Measurements from ENCODE around the gene FOXO3. TPM values are rescaled to one million over a fixed set of nuclear protein-coding genes. Genes with fewer than 3 reads are reported as not detected.

FOXO3 gene
- total RNA-seq, 1 donor from 2014 or later = 10.7 TPM

DNA sequence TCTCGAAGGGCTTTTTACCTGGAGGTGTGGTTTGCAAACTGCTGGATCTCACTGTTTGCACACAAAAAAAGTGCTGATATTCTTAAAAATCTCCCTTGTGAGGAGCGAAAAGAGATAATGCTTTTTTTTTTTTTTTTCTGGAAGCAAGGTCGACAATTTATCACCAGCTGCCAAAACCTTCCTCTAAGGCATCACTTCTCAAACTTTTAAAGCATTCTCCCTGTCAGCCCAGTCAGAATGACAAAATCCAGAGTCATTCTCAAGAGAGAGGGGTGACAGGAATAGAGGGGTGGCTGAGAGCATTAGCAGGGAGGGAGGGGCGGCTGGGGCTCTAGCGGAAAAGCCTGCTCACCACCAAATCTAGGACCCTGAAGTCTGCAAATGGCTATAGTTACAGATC, 150.4 kb downstream of the FOXO3 start:
- DNase-seq (ENCODE audit: low read depth in 2 of 2) = no peak

GRCh38 chr6:108711826-108712225, 151.1 kb downstream of the FOXO3 start:
- DNase-seq (ENCODE audit: low read depth in 2 of 2) = no peak

DNA sequence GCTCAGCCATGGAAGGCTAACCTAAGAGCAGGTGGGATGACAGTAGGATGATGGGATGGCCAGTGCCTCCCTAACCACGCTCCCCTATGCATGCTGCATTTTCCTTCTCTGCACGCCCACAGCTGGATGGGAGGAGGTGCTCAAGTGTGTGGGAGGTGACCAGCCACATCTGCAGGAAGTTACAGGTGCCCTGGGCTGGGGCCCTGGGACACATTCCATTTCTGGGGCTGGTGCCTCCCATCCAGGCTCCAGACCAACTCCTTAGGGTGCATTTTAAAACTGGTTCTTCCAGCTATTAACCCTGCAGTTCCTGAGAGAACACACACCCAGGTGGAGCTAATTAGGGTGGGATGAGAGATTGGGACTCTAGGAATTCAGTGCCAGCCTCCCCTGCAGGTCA, 152.2 kb downstream of the FOXO3 start:
- DNase-seq (ENCODE audit: low read depth in 2 of 2) = no peak

- no peak for DNase-seq (ENCODE audit: low read depth in 2 of 2)
These were observed 153.5 kb downstream of the FOXO3 start for GRCh38 chr6:108714101-108714765.

DNA sequence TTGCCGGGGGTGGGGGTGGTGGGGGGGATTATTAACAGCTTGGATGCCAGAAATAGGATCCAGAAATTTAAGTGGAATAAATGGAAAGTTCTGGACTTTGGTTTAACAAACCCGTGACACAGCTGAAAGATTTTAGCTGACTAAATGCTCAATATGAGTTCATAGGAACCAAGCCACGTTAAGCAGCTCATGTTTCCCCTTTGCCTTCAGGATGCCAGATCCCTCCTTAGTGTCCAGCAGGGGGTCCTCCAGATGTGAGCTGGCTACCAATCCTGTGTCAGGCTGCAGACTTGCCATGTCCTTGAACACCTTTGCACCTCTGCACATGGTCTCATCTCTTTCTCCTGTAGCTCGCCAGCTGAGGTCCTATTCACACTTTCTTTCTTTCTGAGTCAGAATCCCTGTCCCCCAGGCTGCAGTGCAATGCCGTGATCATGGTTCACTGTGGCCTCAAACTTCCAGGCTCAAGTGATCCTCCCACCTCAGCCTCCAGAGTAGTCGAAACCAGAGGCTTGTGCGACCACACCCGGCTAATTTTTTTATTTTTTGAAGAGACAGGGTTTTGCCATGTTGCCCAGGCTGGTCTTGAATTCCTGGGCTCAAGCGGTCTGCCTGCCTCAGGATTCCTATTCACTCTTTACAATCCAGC, 154.2 kb downstream of the FOXO3 start:
- no peak for DNase-seq (ENCODE audit: low read depth in 2 of 2)

DNA sequence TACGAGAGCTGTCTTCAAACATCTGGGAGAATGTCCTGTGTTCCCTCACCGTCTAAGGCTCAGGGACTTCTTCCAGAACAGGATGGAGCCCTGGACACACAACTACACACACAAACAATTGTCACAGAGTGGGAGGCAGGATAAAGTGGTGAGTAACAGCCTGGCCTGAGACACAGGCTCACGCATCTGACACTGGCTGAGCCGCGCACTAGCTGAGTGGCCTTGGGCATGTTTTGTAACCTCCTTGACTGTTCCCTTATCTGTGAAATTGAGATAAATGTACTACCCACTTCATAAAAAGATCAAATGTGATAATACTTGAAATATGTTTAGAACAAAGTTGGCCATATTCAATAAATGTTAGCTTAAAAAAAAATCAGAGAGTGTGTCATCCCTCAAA, 155.1 kb downstream of the FOXO3 start:
- no peak for DNase-seq (ENCODE audit: low read depth in 2 of 2)

DNA sequence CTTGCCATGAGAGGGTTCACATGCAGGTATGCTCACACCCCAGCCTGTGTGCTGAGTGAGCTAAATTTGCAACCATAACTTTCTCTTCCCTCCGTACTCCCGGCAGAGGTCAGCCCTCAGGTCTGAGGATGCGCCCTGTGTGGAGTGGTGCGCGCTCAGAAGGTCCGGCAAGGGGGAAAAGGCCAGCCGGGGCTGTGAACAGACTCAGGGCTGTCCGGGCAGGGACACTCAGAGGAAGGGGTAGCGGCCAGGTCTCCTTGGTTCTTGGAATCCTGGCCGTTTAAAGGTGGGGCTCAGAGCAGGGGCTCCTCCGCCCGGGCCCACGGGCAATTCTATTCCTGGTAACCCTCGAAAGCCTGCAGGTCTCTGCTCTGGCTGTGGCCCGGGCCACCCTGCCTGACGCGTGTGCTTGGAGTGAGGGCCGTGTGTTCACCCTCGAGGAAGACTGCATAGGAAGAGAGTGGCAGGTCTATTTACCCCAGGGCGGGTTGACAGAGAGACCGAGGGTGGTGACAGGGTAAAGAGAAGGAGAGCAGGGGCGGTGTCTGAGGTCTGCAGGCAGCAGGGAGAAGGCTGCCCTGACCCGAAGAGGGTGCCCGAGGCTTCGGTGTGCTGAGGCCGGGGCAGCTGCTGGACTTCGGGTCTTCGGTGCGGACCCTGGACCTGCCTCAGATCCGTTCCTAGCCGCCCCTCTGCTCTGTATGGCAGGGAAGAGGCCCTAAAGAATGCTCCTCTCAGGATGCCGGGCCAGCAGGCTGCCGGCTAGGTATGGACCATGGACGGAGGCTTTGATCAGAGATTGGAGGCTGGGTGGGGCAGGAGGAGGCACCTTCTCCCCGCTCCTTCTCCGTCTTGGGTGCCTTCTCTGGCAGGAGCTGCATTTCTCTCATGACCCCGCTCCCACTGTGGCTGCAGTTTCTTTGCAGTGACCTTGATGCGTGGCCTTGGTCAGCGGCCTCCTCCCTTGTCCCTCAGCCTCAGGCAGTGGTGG, 156.4 kb downstream of the FOXO3 start:
- no peak for DNase-seq (ENCODE audit: low read depth in 2 of 2)

DNA sequence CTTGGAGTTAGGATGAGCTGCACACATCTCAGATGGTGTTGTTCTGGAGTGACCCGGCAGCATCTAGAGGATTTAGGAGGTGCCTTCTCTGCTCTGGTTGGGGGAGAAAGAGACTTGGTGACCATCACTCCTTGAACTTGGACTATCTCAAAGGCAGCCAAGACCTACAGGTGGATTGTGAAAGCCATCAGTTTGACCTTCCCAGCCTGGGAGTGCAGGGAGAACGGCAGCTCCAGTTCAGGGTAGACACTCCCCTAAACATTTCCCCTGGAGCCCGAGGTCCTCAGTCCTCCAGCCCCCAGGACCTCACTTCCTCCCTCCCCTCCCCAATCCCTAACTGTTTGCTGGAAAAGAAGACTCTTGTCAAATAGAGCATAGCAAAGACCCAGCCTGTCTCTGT, 158.8 kb downstream of the FOXO3 start:
- no peak for DNase-seq (ENCODE audit: low read depth in 2 of 2)

GRCh38 chr6:108720827-108721226, 160.1 kb downstream of the FOXO3 start:
- no peak for DNase-seq (ENCODE audit: low read depth in 2 of 2)

- no peak for DNase-seq (ENCODE audit: low read depth in 2 of 2)
These were observed 160.6 kb downstream of the FOXO3 start for GRCh38 chr6:108721286-108721685.

- no peak for DNase-seq (ENCODE audit: low read depth in 2 of 2)
These were observed 162.9 kb downstream of the FOXO3 start for GRCh38 chr6:108723594-108723993.

DNA sequence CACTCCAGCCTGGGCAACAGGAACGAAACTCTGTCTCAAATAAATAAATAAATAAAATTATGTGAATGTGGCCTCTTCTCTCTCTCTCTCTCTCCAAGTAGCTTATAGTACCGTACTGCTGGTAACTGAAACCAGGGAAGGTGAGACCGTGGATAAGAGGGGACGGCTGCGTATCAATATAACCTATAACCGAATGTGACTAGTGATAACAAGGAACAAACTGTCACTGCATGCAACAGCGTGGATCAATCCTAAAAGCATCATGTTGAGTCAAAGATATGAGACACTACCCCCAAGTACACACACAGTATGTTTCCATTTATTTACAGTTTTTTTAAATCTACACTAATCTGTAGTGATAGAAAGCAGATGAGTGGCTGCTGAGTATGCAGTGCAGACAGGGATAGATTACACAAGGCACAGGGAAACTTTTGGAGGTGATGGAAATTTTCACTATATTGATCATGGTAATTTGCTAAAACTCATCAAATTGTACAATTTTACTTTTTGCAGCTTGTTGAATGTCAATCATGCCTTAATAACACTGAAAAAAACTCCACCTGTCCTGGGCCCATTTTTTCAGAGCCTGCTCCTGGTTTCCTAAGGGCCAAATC, 166.1 kb downstream of the FOXO3 start:
- no peak for DNase-seq (ENCODE audit: low read depth in 2 of 2)

DNA sequence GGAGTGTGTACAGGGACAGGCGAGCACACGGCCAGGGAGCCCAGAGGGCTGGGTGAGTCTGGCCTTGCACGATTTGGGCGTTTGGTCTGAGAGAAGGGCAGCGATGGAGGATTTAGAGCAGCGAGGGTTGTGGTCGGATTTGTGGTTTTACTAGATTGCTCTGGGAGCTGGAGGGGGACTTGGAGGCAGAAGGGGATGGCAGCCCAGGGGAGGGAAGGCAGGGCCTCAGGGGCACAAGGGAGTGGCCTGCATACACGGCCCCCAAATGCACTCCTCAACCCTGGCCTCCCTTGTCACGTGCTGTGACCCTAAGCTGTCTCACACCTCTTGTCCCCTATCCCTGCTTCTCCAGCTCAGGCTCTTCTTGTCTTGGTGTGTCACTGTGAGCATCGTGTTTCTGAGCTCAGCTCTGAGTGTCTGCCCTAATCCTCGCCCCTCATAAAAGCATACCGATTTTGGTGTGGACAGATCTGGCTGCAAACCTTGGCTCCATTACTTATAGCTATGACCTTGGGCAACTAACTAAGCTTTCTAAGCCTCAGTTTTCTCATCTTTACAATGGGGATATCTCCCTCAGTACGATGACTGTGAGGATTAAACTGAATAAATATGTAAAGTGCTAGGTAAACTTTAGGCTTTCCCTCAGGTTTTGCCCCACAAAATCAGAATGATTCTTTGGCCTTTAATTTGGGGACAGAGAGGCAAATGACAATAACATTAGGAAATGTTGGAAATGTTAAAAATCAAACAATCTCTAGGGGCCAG, 167.4 kb downstream of the FOXO3 start:
- DNase-seq (ENCODE audit: low read depth in 2 of 2) = no peak

DNA sequence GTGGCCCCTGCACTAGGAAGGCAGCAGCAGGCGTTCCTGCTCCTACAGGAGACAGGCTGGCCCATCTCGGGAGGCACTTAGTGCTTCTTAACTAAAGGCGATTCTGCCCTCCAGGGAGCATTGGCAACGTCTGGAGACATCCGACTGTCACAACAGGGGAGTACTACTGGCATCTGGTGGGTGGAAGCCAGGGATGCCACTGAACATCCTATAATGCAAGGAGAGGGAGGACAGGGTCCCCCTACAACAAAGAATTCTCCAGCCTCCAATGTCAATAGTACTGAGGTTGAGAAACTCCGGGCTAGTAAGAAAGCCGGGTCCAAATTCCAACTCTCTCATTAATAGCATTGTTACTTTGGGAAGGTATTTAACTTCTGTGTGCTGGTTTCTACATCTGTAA, 168.1 kb downstream of the FOXO3 start:
- DNase-seq (ENCODE audit: low read depth in 2 of 2) = no peak

DNA sequence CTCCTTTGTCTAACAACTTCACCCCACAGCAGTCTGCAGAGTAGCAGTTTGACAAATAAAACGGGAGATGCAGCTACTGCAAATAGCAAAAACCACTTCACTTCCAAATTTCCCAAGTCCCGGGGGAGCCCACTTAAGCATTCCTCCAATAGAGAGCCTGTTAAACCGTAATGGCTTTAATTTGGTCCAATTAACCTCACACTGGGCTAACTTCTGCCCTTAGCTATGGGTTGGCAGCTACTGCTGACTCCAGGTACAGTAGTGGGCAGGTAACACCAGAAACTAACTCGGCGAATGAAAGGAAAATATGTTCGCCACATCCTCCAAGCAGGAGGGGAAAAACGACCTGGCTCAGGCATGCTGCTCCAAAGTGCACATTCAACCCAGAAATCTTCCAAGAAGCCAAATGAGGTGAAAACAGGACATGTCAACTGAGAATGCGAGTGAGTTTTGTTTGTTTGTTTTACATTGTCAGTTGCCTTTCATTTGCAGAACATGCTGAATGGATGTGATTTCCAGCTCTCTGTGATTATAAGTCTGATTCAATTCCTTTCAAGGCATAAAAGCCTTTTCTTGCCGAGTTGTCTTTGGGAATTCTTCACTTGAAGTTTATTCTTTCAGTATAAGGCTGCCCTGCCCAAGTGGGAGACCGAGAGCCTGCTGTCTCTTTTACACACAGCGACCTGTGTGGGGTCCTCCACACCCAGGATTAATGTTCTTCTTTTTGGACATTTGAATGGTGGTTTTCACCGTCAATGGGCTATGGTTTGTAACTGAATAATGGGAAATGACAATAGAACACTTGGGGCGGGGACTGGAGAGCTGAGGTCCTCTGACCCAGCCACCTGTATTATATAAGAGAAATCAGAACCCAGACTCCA, 170.2 kb downstream of the FOXO3 start:
- no peak for DNase-seq (ENCODE audit: low read depth in 2 of 2)

GRCh38 chr6:108732091-108732870, 171.6 kb downstream of the FOXO3 start:
- no peak for DNase-seq (ENCODE audit: low read depth in 2 of 2)

- DNase-seq (ENCODE audit: low read depth in 2 of 2) = no peak
These were observed 172.3 kb downstream of the FOXO3 start for GRCh38 chr6:108733051-108733450.

DNA sequence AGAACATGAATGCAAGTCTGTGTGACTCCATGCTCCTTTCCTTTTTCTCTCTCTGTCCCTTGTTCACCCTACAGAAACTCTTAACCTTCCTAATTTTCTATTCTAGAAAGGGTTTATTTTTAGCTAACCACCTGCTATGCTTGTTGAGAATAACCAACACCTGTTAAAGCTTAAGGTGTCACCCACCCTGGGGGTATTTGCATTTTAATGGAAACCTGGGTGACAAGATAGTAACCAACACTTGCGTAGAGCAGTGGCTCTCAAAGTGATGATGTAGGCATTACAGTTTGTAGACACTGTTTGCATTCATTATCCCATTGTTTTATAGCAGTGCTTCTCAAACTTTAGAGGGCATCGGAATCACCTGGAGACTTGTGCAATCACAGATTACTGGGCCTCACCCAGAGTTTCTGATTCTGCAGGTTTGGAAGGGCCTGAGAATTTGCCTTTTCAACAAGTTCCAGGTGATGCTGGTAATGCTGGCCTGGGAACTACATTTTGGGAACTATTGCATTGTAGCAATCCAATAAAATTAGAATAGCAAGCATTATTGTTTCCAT, 173.1 kb downstream of the FOXO3 start:
- DNase-seq (ENCODE audit: low read depth in 2 of 2) = no peak
